Activated CD4-positive, CD25-positive, alpha-beta regulatory T cell treated with anti-CD3 and anti-CD28 coated beads, Interleukin-2, amount 50 U/mL, for 16 hours (primary cell): ENCODE results near the gene LMNA.
"Not testable (repeated sequence)": the region's sequence is repeated elsewhere in the genome, so short reads cannot be mapped to it uniquely, and the experiment has no call there.

ENCODE experiments used
- DNase-seq: peaks from one replicate; pipeline ENCODE4 v3.0.0-alpha.2; 2020; ENCODE audit warnings: low read depth, low spot score

The LMNA gene

DNA sequence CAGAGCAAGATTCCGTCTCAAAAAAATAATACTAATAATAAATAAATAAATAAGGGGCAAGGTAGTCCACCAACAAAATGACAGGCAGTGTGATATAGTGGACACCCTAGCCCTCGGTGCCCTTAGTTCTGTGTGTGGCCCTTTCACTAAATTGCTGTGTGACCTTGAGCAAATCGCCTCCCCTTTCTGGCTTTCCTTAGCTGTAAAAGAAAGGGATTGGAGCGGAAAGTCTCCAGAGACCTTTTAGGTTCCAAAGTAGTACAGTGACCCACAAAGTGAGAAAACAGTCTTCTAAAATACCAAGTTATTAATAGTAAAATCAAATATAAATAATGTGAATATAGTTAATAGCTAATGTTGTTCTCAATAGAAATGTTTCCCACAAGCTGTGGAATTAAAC is 7.6 kb downstream of the LMNA start:
- no peak for DNase-seq

DNA sequence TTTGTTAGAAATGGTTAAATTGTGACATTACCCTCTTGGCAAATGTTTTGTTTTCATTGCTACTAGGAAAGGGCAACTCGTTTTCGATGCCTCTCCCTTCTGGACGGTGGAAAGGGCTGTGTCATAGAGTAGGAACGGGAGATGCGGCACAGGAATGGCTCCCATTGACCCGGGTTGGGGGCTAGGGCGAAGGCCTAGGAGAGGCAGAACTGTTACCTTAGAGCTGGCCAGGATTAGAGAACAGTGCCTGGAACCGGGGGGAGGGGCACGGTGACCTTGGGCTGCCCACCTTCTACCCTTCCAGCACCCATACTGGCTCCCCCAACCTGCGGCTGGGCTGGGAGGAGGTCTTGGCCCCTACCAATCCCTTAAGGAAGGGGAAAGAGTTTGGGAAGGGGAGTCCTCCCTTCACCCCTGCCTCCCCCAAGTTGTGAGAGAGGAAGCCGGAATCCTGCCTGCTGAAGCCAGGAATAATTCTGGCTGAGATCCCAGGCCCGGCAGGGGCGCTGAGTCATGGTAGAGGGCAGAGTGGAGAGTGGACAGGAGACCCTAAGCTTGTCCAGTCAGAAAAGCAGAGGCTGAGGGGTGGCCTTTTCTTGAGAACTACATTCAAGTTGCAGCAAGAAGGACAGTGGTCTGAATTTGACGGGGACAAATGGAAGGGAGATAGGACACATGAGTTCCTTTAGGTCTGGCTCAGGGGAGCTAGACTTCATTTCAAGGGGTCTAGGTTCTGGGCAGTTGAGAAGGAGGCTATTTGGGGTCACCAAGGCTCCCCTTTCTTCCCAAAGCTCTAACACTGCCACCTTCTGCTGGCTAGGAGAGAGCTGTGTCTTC is 8.2 kb downstream of the LMNA start:
- DNase-seq = no peak

DNA sequence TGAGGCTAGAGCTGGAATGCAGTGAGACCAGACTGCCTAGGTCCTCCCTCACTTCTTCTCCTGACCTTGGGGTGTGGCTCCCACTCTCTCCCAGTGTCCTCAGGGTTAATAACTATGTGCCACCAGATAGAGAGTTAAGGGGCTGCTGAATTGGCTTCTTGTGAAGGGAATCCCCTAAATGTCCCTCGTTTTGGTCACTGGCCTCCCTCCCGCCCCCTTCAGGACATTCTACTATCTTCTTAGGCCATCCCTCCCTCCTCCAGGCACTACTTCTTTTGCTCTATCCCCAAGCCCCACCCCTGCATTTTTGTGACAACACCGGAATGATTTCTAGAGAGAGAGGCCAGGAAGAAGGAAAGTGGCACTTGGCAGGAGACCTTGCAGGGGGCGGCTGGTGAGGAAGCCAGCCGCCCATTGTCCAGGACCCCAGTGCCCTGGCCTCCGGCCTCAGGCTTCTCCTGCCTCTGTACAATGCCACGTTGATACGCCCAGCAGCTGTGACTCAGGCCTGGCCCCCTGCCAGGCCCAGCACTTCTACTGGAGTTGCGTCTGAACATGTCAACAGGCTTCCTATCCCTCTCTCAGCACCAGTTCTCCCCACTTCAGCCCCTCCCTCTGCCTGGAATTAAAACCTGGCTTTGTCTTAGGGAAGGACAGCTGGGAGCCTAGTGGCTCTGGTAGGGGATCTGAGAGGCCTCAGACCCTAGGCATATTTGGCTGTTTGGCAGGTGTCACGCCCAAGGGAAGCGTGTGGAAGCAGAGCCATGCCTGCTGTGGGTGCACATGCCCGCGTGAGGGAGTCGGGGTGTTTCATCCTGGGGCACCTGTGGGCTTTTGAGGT is 9.1 kb downstream of the LMNA start:
- DNase-seq = no peak

DNA sequence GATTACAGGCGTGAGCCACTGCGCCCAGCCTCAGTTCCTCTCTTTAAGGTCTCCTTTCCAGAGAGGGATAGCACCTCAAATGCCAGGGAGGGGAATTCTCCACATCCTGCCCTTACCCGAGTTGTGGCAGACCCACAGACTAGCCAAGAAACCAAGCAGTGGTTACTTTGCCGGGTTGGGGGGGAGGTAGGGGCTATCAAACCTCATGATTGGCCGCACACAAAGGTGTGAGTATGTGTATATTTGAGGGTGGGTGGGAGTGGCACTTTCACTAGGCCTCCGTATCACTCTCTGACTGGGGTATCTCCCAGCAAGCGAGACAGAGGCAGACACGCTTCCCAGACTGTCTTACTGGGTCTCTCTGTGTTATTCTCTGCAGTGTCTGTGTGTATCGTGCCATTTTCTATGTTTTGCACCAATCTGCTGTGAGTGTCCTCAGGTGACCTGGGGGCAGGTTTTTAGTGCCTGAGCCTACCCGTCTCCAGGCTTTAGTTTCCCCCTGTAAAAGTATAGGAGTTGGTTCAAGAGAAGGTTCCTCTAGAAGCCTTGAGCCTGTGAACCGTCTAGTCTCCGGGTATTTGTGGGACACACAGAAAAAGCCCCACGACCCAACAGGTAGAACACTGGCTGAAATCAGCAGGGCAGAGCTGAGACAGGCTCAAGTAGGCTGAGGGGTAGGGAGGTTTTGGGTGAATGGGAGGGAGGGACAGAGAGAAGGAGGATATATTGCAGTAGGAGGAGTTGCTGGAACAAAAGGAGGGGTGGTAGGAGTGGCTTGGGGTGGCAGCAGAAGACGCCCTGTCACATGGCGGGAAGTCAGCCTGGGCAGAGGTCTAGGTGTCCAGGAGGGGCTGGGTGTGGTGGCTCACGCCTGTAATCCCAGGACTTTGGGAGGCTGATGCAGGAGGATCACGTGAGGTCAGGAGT is 10.3 kb downstream of the LMNA start:
- DNase-seq = no peak

DNA sequence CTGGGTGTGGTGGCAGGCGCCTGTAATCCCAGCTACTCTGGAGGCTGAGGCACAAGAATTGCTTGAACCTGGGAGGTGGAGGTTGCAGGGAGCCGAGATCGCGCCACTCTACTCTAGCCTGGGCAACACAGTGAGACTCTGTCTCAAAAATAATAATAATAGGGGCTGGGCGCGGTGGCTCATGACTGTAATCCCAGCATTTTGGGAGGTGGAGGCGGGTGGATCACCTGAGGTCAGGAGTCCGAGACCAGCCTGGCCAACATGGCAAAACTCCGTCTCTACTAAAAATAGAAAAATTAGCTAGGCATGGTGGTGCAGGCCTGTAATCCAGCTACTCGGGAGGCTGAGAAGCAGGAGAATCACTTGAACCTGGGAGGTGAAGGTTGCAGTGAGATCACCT is 11.0 kb downstream of the LMNA start:
- not testable (repeated sequence) for DNase-seq

DNA sequence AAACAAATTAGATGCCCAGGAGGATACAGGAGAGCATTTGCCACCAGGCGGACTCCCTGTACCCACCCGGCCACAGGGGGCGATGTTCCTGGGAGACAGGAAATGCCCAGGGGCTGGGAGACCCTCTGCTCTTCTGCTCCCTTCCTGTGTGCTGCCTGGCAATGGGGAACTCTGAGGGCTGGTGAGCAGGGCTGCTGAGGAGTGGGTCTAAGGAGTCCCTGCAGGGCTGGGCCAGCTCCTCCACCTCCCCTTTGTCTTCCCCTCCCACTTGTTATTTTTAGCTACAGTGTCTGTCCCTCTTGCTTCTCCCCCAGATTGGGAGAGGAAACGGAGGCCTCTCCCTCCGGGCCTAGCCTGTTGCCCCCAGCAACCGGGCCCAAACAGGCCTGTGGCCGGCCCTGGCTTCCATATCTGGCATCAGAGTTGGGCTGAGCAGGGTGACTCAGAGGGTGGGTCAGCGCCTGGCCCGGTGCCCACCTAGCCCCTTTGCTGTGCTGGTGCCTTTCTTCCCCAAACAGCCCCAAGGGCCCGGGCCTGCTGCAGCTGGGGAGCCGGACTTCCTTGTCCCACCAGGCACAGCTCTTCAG is 11.6 kb downstream of the LMNA start:
- no peak for DNase-seq

DNA sequence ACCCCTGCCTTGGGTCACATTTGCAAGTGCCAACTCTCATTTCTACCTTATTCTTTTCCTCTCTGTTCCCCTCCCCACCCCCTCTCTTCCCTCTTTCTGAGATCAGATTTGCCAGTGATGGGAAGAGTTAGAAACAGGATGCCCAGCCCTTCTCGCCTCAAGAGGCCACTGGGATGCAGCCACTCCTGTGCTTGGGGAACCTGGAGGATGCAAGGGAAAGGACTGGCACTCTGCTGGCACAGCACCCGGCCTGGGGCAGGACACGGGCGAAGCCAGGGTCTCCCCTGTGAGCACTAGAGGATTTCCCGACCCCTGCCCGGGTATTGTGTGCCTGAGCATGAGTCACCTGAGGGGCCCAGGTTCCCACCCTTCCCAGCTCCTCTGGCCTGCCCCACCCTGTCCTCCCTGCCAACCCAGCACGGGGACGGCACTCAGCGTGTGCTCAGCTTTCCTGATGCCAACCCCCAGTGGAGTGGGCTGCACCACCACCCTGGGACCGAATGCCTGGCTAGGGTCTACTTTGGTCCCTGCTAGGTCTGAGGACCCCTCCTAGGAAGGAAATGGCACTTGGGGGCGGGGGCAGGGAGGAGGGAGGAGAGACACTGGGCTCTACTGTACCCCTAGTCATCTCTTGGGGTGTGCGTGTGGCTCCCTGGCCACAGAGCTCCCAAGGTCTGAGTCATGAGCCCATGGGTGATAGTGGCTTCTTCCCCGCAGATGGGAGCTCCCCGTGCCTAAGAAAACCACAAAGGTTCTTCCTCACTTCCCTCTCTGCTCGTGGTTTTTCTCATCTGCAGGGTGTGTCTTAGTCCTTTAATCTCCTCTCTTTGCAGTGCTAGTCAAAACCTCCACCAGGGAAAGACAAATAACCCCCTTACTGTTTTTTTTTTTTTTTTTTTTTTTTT is 12.4 kb downstream of the LMNA start:
- peak; percentile 71 for DNase-seq

DNA sequence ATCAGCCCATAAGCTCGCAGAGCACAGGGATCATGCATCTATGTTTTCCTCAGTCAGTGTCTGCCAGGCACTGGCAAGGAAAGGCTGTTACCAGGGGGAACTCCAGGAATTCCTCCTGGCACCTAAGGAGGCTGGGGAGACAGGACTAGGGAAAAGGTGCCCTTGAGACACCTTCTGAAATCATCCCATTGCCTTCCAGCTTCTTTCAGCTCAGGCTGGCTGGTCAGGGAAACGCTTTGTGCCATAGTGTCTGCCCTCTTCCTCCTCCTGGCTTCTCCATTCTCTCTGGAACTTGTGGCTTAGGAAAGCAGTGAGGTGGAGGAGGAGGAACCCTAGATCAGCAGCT is 13.8 kb downstream of the LMNA start:
- no peak for DNase-seq

DNA sequence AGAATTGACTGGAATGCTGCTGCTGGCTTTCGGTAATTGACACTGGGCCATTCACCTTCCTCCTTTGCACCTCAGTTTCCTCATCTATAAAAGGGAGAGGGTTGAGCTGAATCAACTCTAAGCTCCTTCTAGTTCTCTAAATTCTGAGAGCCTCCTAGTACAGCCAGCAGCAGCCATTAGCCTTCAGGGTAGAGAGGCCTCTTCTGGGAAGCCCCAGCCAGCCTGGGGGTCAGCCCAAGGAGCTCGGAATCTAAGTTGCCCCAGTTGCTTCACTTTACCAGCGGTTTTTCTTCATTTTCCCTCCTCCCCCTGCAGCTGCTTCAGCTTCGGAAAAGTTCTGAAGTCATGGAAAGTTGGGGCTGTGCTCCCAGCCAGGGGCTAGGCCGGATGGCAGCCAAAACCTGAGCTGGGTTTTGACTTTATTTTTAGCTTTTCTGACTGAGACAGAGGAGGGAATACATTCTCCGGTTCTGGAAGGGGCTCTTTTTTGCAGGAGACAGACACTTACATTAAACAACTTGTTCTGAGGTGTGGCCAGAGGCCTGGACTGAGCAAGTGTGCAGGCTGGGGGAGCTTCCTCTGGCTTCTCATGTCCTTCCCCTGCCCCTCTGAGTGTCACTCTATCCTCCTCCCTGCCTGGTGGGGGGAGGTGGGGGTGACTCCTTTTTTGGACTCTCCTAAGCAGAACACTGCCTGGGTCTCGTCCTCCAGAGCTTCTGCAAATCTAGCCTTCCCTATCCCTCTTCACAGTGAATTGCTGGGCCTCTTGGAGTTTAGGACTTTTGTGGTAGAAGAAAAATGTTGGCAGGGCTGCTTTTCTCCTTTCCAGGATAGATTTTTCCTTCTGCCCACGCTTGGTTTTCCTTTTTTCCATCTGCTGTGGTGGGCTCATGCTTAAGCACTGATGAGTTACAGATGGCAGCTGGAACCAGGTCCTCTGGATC is 14.4 kb downstream of the LMNA start:
- no peak for DNase-seq

DNA sequence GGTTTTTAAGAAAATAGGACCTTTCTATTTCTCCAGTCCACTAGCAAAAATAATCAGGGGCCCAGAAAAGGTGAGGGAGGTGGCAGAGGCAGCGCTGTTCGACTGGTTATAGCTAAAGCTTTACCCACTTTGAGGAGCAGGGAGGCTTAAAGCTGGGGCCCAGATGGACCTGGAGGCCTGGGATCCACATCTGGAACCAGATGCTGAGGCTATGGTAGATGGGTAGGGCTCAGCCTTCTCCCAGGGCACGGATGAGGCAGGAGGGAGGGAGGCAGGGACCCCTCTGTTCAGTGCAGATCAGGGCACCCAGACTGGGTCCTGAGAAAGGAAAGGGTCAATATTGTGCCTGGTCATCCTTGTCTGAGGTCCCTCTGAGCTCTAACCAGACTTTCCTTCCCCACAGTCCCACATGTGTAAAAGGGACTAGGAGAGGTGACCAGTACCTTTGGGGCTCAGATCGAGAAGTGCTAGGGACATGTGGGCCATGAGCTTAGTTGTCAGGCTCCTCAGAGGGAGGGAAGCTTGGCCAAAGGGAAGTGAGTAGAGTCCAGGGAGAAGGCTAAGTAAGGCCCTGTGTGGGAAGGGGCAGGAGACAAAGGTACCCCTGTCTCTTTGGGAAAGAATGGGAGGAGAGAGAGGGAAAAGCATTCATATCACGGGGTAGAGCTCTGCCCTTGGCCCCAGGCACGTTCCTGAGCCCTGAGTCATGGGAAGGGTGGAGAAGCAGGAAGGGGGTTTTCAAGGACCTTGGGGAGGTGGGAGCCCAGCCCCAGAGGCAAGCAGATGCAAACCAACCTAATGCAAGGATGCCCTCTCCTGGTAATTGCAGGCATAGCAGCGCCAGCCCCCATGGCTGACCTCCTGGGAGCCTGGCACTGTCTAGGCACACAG is 15.4 kb downstream of the LMNA start:
- peak; percentile 50 for DNase-seq

DNA sequence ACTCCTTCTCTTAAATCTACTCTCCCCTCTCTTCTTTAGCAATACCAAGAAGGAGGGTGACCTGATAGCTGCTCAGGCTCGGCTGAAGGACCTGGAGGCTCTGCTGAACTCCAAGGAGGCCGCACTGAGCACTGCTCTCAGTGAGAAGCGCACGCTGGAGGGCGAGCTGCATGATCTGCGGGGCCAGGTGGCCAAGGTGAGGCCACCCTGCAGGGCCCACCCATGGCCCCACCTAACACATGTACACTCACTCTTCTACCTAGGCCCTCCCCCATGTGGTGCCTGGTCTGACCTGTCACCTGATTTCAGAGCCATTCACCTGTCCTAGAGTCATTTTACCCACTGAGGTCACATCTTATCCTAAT is 16.0 kb downstream of the LMNA start:
- no peak for DNase-seq

DNA sequence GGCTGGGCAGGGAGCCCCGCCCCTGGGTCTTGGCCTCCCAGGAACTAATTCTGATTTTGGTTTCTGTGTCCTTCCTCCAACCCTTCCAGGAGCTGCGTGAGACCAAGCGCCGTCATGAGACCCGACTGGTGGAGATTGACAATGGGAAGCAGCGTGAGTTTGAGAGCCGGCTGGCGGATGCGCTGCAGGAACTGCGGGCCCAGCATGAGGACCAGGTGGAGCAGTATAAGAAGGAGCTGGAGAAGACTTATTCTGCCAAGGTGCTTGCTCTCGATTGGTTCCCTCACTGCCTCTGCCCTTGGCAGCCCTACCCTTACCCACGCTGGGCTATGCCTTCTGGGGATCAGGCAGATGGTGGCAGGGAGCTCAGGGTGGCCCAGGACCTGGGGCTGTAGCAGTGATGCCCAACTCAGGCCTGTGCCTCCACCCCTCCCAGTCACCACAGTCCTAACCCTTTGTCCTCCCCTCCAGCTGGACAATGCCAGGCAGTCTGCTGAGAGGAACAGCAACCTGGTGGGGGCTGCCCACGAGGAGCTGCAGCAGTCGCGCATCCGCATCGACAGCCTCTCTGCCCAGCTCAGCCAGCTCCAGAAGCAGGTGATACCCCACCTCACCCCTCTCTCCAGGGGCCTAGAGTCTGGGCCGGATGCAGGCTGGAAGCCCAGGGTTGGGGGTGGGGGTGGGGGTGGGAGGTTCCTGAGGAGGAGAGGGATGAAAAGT is 20.4 kb downstream of the LMNA start:
- DNase-seq = no peak

DNA sequence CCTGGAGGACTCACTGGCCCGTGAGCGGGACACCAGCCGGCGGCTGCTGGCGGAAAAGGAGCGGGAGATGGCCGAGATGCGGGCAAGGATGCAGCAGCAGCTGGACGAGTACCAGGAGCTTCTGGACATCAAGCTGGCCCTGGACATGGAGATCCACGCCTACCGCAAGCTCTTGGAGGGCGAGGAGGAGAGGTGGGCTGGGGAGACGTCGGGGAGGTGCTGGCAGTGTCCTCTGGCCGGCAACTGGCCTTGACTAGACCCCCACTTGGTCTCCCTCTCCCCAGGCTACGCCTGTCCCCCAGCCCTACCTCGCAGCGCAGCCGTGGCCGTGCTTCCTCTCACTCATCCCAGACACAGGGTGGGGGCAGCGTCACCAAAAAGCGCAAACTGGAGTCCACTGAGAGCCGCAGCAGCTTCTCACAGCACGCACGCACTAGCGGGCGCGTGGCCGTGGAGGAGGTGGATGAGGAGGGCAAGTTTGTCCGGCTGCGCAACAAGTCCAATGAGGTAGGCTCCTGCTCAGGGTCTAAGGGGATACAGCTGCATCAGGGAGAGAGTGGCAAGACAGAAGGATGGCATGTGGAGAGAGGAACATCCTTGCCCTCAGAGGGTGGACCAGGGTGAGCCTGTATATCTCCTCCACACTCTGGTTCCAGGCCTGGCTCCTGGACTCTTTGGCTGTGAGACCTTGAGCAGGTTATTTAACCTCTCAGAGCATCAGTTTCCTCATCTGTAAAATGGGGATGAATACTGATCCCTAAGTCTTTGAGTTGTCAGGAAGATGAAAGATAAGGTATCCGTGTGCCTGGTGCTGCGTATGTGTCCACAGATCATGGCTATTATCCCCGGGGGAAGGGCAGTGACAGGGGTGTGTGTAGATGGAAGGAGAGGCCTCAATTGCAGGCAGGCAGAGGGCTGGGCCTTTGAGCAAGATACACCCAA is 21.7 kb downstream of the LMNA start:
- no peak for DNase-seq

DNA sequence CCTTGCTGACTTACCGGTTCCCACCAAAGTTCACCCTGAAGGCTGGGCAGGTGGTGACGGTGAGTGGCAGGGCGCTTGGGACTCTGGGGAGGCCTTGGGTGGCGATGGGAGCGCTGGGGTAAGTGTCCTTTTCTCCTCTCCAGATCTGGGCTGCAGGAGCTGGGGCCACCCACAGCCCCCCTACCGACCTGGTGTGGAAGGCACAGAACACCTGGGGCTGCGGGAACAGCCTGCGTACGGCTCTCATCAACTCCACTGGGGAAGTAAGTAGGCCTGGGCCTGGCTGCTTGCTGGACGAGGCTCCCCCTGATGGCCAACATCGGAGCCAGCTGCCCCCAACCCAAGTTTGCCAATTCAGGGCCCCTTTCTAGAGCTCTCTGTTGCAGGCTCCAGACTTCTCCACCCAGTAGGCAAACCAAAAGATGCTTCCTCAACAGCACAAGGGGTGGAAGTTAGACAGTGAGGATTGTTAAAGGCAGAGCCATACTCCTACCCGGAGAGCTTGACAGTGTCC is 22.5 kb downstream of the LMNA start:
- DNase-seq = no peak

DNA sequence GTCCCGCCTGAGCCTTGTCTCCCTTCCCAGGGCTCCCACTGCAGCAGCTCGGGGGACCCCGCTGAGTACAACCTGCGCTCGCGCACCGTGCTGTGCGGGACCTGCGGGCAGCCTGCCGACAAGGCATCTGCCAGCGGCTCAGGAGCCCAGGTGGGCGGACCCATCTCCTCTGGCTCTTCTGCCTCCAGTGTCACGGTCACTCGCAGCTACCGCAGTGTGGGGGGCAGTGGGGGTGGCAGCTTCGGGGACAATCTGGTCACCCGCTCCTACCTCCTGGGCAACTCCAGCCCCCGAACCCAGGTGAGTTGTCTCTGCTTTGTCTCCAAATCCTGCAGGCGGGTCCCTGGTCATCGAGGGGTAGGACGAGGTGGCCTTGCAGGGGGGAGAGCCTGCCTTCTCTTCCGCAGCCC is 24.0 kb downstream of the LMNA start:
- no peak for DNase-seq
